ENCODE results near the gene CAB39.

- no peak for TF ChIP-seq CTCF (IDR thresholded peaks at IDR 0.05)
- no peak for TF ChIP-seq POLR2AphosphoS5 (IDR thresholded peaks at IDR 0.05)
- no peak for TF ChIP-seq POLR2A (IDR thresholded peaks at IDR 0.05)
- no peak for TF ChIP-seq EP300 (IDR thresholded peaks at IDR 0.05)
These were observed 36.5 kb downstream of the CAB39 start for GRCh38 chr2:230749111-230749510.
